ENCODE results near the gene RFX2.
"Not testable (repeated sequence)": the region's sequence is repeated elsewhere in the genome, so short reads cannot be mapped to it uniquely, and the experiment has no call there.

The RFX2 gene

GRCh38 chr19:6076675-6077463 lies 33.4 kb downstream of the RFX2 start:
- no peaks in the 10 kb centered on the region for H4K20me1 ChIP-seq (ENCODE audit: insufficient read depth)
- no peak overlapping the region for H2AFZ ChIP-seq (ENCODE audit: low read depth)
- no peaks in the 10 kb centered on the region for H3K79me2 ChIP-seq (ENCODE audit: insufficient read depth, low read depth)
- no peaks in the 10 kb centered on the region for H3K27me3 ChIP-seq (ENCODE audit: insufficient read depth, low read depth)
- no peak overlapping the region for H3K4me3 ChIP-seq (IDR thresholded peaks at IDR 0.05; ENCODE audit: insufficient read depth, low read depth, low read length)
- H3K27ac ChIP-seq: no peak overlapping the region
- no peak for TF ChIP-seq CTCF (conservative IDR thresholded peaks at IDR 0.05; ENCODE audit: low read depth, low read length)
- H3K36me3 ChIP-seq (ENCODE audit: insufficient read depth): no peaks in the 10 kb centered on the region
- H3K4me2 ChIP-seq: no peak overlapping the region
- no peak overlapping the region for H3K9ac ChIP-seq
- no peaks in the 10 kb centered on the region for H3K4me1 ChIP-seq (ENCODE audit: low read depth, poor library complexity, severe bottlenecking)

GRCh38 chr19:6076291-6076665 lies 34.0 kb downstream of the RFX2 start:
- Histone ChIP-seq H2AFZ (ENCODE audit: low read depth) (no peak overlapping the region), H3K27ac (no peak overlapping the region), H3K36me3 (ENCODE audit: insufficient read depth) (no peaks in the 10 kb centered on the region), H3K27me3 (ENCODE audit: insufficient read depth, low read depth) (no peaks in the 10 kb centered on the region), H3K79me2 (ENCODE audit: insufficient read depth, low read depth) (no peaks in the 10 kb centered on the region), H3K9ac (no peak overlapping the region), H3K4me2 (no peak overlapping the region), H4K20me1 (ENCODE audit: insufficient read depth) (no peaks in the 10 kb centered on the region), H3K4me3 (IDR thresholded peaks at IDR 0.05; ENCODE audit: insufficient read depth, low read depth, low read length) (no peak overlapping the region), H3K4me1 (ENCODE audit: low read depth, poor library complexity, severe bottlenecking) (no peaks in the 10 kb centered on the region)
- TF ChIP-seq CTCF (conservative IDR thresholded peaks at IDR 0.05; ENCODE audit: low read depth, low read length): no peak

GRCh38 chr19:6074709-6075403 lies 35.4 kb downstream of the RFX2 start:
- H3K79me2 ChIP-seq (ENCODE audit: insufficient read depth, low read depth): no peaks in the 10 kb centered on the region
- no peaks in the 10 kb centered on the region for H3K36me3 ChIP-seq (ENCODE audit: insufficient read depth)
- no peak overlapping the region for H3K4me2 ChIP-seq
- H3K4me1 ChIP-seq (ENCODE audit: low read depth, poor library complexity, severe bottlenecking): no peaks in the 10 kb centered on the region
- H3K27me3 ChIP-seq (ENCODE audit: insufficient read depth, low read depth): no peaks in the 10 kb centered on the region
- no peak overlapping the region for H2AFZ ChIP-seq (ENCODE audit: low read depth)
- no peak overlapping the region for H3K4me3 ChIP-seq (IDR thresholded peaks at IDR 0.05; ENCODE audit: insufficient read depth, low read depth, low read length)
- no peak for TF ChIP-seq CTCF (conservative IDR thresholded peaks at IDR 0.05; ENCODE audit: low read depth, low read length)
- H3K27ac ChIP-seq: no peak overlapping the region
- H3K9ac ChIP-seq: no peak overlapping the region
- no peaks in the 10 kb centered on the region for H4K20me1 ChIP-seq (ENCODE audit: insufficient read depth)

- Histone ChIP-seq H3K4me1 (ENCODE audit: low read depth, poor library complexity, severe bottlenecking) (no peaks in the 10 kb centered on the region), H2AFZ (ENCODE audit: low read depth) (no peak overlapping the region), H3K36me3 (ENCODE audit: insufficient read depth) (no peaks in the 10 kb centered on the region), H3K4me3 (IDR thresholded peaks at IDR 0.05; ENCODE audit: insufficient read depth, low read depth, low read length) (no peak overlapping the region), H4K20me1 (ENCODE audit: insufficient read depth) (no peaks in the 10 kb centered on the region), H3K79me2 (ENCODE audit: insufficient read depth, low read depth) (no peaks in the 10 kb centered on the region), H3K27me3 (ENCODE audit: insufficient read depth, low read depth) (no peaks in the 10 kb centered on the region), H3K9ac (no peak overlapping the region), H3K27ac (no peak overlapping the region), H3K4me2 (no peak overlapping the region)
- no peak for TF ChIP-seq CTCF (conservative IDR thresholded peaks at IDR 0.05; ENCODE audit: low read depth, low read length)
Measured at GRCh38 chr19:6073858-6074708, 36.2 kb downstream of the RFX2 start.

GRCh38 chr19:6073233-6073632 lies 37.1 kb downstream of the RFX2 start:
- not testable (repeated sequence) for H2AFZ ChIP-seq (ENCODE audit: low read depth); H3K27me3 ChIP-seq (ENCODE audit: insufficient read depth, low read depth); H3K4me1 ChIP-seq (ENCODE audit: low read depth, poor library complexity, severe bottlenecking); H4K20me1 ChIP-seq (ENCODE audit: insufficient read depth); H3K27ac ChIP-seq; H3K36me3 ChIP-seq (ENCODE audit: insufficient read depth); H3K4me2 ChIP-seq; H3K9ac ChIP-seq; H3K4me3 ChIP-seq (IDR thresholded peaks at IDR 0.05; ENCODE audit: insufficient read depth, low read depth, low read length); H3K79me2 ChIP-seq (ENCODE audit: insufficient read depth, low read depth)

Measured in KMS-11 (cell line).